ENCODE measurements around the gene WNT8A.

GRCh38 chr5:138140268-138140667 lies 56.4 kb downstream of the WNT8A start:
- TF ChIP-seq, protein P1, sequence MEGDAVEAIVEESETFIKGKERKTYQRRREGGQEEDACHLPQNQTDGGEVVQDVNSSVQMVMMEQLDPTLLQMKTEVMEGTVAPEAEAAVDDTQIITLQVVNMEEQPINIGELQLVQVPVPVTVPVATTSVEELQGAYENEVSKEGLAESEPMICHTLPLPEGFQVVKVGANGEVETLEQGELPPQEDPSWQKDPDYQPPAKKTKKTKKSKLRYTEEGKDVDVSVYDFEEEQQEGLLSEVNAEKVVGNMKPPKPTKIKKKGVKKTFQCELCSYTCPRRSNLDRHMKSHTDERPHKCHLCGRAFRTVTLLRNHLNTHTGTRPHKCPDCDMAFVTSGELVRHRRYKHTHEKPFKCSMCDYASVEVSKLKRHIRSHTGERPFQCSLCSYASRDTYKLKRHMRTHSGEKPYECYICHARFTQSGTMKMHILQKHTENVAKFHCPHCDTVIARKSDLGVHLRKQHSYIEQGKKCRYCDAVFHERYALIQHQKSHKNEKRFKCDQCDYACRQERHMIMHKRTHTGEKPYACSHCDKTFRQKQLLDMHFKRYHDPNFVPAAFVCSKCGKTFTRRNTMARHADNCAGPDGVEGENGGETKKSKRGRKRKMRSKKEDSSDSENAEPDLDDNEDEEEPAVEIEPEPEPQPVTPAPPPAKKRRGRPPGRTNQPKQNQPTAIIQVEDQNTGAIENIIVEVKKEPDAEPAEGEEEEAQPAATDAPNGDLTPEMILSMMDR (IDR thresholded peaks at IDR 0.05; ENCODE audit: low read depth, low read length) = no peak
- TF ChIP-seq MAX (IDR thresholded peaks at IDR 0.05; ENCODE audit: low read depth, low read length) (no peak), MYC (IDR thresholded peaks at IDR 0.05; ENCODE audit: low read depth, low read length) (no peak), POLR2A (IDR thresholded peaks at IDR 0.05; ENCODE audit: extremely low read depth, insufficient read length) (no peak)
